GM18502 (cell line): ENCODE results near the gene SERAC1.
"Not testable (repeated sequence)": the region's sequence is repeated elsewhere in the genome, so short reads cannot be mapped to it uniquely, and the experiment has no call there.

Experiments used
- ATAC-seq: cut with Tn5 transposase; IDR thresholded peaks from one replicate; pipeline ENCODE4 v1.9.1; 2021; ENCODE audit warnings: mild to moderate bottlenecking; ENCODE audit not compliant: unreplicated experiment, poor library complexity

Gene SERAC1

GRCh38 chr6:158175111-158175510 is 7.0 kb upstream of the SERAC1 start:
- ATAC-seq, result no peak

- no peak for ATAC-seq
Measured at GRCh38 chr6:158174514-158174913, 6.5 kb upstream of the SERAC1 start.

GRCh38 chr6:158174024-158174423 is 6.0 kb upstream of the SERAC1 start:
- no peak for ATAC-seq

- no peak for ATAC-seq
Measured at GRCh38 chr6:158172001-158172400, 3.9 kb upstream of the SERAC1 start.

GRCh38 chr6:158170656-158171081 is 2.6 kb upstream of the SERAC1 start:
- no peak for ATAC-seq

GRCh38 chr6:158169634-158170033 is 1.6 kb upstream of the SERAC1 start:
- not testable (repeated sequence) for ATAC-seq

GRCh38 chr6:158165919-158166416 is 2.1 kb downstream of the SERAC1 start:
- ATAC-seq, result no peak

- ATAC-seq, result no peak
Measured at GRCh38 chr6:158164579-158165170, 3.4 kb downstream of the SERAC1 start.

GRCh38 chr6:158161566-158162254 is 6.4 kb downstream of the SERAC1 start:
- no peak for ATAC-seq

GRCh38 chr6:158160932-158161539 is 7.0 kb downstream of the SERAC1 start:
- ATAC-seq, result no peak

GRCh38 chr6:158158748-158159147 is 9.3 kb downstream of the SERAC1 start:
- no peak for ATAC-seq

GRCh38 chr6:158158123-158158522 is 9.9 kb downstream of the SERAC1 start:
- no peak for ATAC-seq

GRCh38 chr6:158157064-158157764 is 10.8 kb downstream of the SERAC1 start:
- ATAC-seq, result no peak

GRCh38 chr6:158154816-158155215 is 13.2 kb downstream of the SERAC1 start:
- ATAC-seq, result no peak

GRCh38 chr6:158153576-158153975 is 14.5 kb downstream of the SERAC1 start:
- no peak for ATAC-seq

GRCh38 chr6:158152659-158153058 is 15.4 kb downstream of the SERAC1 start:
- ATAC-seq, result no peak

GRCh38 chr6:158152025-158152424 is 16.0 kb downstream of the SERAC1 start:
- not testable (repeated sequence) for ATAC-seq

- no peak for ATAC-seq
Measured at GRCh38 chr6:158150701-158151100, 17.4 kb downstream of the SERAC1 start.

- no peak for ATAC-seq
Measured at GRCh38 chr6:158149641-158150040, 18.4 kb downstream of the SERAC1 start.

GRCh38 chr6:158143700-158144099 is 24.4 kb downstream of the SERAC1 start:
- no peak for ATAC-seq

GRCh38 chr6:158142789-158143188 is 25.3 kb downstream of the SERAC1 start:
- no peak for ATAC-seq
